K562 (cell line): Measurements from ENCODE around the gene CD47.

Experiments
- BRD4 ChIP-seq: fragments of 200-600 bp; sonication (generic); IDR thresholded peaks from 2 replicates; pipeline ENCODE4 v1.6.1; 2017; ENCODE audit warnings: inconsistent platforms
- ETV6 ChIP-seq, 3 experiments: fragments of 150-350 bp in 1 of 3; sonication (generic) in 1 of 3; formaldehyde crosslinking in 1 of 3; IDR thresholded peaks; 2 replicates each; pipeline versions ENCODE4 v1.6.1 to v1.8.0; 2014 to 2022; ENCODE audit warnings: borderline replicate concordance in 2 of 3, low read depth in 2 of 3, antibody characterized with exemption in 1 of 3, low read length in 1 of 3, mild to moderate bottlenecking in 1 of 3, missing genetic modification reagents in 1 of 3
- NFYB ChIP-seq: IDR thresholded peaks from 2 replicates; pipeline ENCODE4 v1.6.1; 2011; ENCODE audit warnings: mild to moderate bottlenecking, moderate library complexity; ENCODE audit not compliant: insufficient read length; ENCODE audit errors: extremely low read depth
- ZNF253 ChIP-seq: fragments of 250-450 bp; sonication (Bioruptor Pico); conservative IDR thresholded peaks from 2 replicates; pipeline ENCODE4 v1.6.1; 2021; ENCODE audit warnings: mild to moderate bottlenecking
- TF ChIP-seq, protein P1 (sequence below): sonication (generic); formaldehyde crosslinking; IDR thresholded peaks from 2 replicates; pipeline ENCODE4 v1.9.0; 2022; ENCODE audit warnings: mild to moderate bottlenecking, missing genetic modification reagents
- TF ChIP-seq, protein P2 (sequence below), 3 experiments: IDR thresholded peaks in 2 of 3; conservative IDR thresholded peaks in 1 of 3; 2 replicates each; pipeline ENCODE4 v1.5.1; 2011 to 2012; ENCODE audit warnings: low read length in 3 of 3, mild to moderate bottlenecking in 3 of 3, control low read depth in 2 of 3, improper control_type of control experiment in 1 of 3, inconsistent platforms in 1 of 3, low read depth in 1 of 3, mixed read lengths in 1 of 3, moderate library complexity in 1 of 3; ENCODE audit not compliant: insufficient read depth in 2 of 3
- TF ChIP-seq, protein P3 (sequence below), 2 experiments: fragments of 450-650 bp in 1 of 2; IDR thresholded peaks; 2 replicates each; pipeline ENCODE4 v1.6.1; 2011 to 2017; ENCODE audit warnings: low read depth in 2 of 2, antibody characterized with exemption in 1 of 2, borderline replicate concordance in 1 of 2, low read length in 1 of 2, mild to moderate bottlenecking in 1 of 2, mixed read lengths in 1 of 2; ENCODE audit not compliant: control insufficient read depth in 1 of 2
- TF ChIP-seq, protein P4 (sequence below): fragments of 250-450 bp; sonication (Bioruptor Pico); IDR thresholded peaks from 2 replicates; pipeline ENCODE4 v1.4.0; 2020; ENCODE audit warnings: mild to moderate bottlenecking, moderate library complexity

DNA sequence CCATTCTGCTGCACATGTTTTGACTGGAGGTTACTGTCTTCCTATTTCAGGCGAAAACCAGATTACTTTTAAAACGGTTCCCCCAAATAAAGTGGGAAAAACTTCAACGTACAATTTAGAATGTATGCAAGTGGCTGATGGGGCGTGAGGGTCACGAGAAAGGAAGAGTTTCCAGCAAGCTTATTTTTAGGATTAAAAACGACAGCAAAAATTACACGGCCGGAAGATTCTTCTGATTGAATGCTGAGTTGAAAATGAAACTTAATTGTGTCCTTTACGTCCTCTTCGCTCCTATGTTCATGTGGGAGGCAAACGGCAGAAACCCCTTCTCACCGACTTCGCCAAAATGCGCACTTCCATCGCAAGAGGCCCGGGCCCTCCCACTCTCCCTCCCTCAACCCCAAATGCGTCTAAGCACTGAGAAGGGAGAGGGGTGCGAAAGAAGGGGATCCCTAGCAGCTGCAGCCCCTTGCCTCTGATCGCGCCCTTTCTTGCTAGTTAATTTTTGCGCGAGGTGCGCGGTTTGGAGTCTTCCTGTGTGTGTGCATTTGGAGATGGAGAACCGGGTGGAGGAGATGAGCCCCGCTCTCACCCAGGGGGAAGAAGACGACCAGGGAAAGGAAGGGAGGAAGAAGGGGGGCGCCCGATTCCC, 656 bp downstream of the CD47 start:
- TF ChIP-seq, protein P1, sequence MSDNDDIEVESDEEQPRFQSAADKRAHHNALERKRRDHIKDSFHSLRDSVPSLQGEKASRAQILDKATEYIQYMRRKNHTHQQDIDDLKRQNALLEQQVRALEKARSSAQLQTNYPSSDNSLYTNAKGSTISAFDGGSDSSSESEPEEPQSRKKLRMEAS (CRISPR knock-in tag): no peak
- TF ChIP-seq NFYB (no peak), ZNF253 (CRISPR knock-in tag) (no peak), ETV6 (IDR thresholded peaks at IDR 0.05; ENCODE audit: borderline replicate concordance in 1 of 2, low read depth in 2 of 2, low read length in 1 of 2) (no peak), ETV6 (CRISPR knock-in tag; IDR thresholded peaks at IDR 0.05; ENCODE audit: borderline replicate concordance) (no peak), BRD4 (no peak)
- TF ChIP-seq, protein P2, sequence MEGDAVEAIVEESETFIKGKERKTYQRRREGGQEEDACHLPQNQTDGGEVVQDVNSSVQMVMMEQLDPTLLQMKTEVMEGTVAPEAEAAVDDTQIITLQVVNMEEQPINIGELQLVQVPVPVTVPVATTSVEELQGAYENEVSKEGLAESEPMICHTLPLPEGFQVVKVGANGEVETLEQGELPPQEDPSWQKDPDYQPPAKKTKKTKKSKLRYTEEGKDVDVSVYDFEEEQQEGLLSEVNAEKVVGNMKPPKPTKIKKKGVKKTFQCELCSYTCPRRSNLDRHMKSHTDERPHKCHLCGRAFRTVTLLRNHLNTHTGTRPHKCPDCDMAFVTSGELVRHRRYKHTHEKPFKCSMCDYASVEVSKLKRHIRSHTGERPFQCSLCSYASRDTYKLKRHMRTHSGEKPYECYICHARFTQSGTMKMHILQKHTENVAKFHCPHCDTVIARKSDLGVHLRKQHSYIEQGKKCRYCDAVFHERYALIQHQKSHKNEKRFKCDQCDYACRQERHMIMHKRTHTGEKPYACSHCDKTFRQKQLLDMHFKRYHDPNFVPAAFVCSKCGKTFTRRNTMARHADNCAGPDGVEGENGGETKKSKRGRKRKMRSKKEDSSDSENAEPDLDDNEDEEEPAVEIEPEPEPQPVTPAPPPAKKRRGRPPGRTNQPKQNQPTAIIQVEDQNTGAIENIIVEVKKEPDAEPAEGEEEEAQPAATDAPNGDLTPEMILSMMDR (IDR thresholded peaks at IDR 0.05 in 2 of 3, conservative IDR thresholded peaks at IDR 0.05 in 1 of 3; ENCODE audit: insufficient read depth in 2 of 3, low read depth in 1 of 3, low read length in 3 of 3): no peak
- TF ChIP-seq, protein P3, sequence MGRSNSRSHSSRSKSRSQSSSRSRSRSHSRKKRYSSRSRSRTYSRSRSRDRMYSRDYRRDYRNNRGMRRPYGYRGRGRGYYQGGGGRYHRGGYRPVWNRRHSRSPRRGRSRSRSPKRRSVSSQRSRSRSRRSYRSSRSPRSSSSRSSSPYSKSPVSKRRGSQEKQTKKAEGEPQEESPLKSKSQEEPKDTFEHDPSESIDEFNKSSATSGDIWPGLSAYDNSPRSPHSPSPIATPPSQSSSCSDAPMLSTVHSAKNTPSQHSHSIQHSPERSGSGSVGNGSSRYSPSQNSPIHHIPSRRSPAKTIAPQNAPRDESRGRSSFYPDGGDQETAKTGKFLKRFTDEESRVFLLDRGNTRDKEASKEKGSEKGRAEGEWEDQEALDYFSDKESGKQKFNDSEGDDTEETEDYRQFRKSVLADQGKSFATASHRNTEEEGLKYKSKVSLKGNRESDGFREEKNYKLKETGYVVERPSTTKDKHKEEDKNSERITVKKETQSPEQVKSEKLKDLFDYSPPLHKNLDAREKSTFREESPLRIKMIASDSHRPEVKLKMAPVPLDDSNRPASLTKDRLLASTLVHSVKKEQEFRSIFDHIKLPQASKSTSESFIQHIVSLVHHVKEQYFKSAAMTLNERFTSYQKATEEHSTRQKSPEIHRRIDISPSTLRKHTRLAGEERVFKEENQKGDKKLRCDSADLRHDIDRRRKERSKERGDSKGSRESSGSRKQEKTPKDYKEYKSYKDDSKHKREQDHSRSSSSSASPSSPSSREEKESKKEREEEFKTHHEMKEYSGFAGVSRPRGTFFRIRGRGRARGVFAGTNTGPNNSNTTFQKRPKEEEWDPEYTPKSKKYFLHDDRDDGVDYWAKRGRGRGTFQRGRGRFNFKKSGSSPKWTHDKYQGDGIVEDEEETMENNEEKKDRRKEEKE (IDR thresholded peaks at IDR 0.05; ENCODE audit: borderline replicate concordance in 1 of 2, control insufficient read depth in 1 of 2, low read depth in 2 of 2, low read length in 1 of 2): no peak
- TF ChIP-seq, protein P4, sequence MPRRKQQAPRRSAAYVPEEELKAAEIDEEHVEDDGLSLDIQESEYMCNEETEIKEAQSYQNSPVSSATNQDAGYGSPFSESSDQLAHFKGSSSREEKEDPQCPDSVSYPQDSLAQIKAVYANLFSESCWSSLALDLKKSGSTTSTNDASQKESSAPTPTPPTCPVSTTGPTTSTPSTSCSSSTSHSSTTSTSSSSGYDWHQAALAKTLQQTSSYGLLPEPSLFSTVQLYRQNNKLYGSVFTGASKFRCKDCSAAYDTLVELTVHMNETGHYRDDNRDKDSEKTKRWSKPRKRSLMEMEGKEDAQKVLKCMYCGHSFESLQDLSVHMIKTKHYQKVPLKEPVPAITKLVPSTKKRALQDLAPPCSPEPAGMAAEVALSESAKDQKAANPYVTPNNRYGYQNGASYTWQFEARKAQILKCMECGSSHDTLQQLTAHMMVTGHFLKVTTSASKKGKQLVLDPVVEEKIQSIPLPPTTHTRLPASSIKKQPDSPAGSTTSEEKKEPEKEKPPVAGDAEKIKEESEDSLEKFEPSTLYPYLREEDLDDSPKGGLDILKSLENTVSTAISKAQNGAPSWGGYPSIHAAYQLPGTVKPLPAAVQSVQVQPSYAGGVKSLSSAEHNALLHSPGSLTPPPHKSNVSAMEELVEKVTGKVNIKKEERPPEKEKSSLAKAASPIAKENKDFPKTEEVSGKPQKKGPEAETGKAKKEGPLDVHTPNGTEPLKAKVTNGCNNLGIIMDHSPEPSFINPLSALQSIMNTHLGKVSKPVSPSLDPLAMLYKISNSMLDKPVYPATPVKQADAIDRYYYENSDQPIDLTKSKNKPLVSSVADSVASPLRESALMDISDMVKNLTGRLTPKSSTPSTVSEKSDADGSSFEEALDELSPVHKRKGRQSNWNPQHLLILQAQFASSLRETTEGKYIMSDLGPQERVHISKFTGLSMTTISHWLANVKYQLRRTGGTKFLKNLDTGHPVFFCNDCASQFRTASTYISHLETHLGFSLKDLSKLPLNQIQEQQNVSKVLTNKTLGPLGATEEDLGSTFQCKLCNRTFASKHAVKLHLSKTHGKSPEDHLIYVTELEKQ: no peak
